Dendritic cell treated with granulocyte-macrophage colony-stimulating factor and Interleukin-4, amounts not matched to agents 40 ng/mL and 50 ng/mL, for 4 days (primary cell): Measurements from ENCODE around the gene CELF2.

ENCODE experiments used
- H3K27ac Mint-ChIP-seq: one replicate; pipeline ENCODE4 v1.8.0; 2022; ENCODE audit warnings: mild to moderate bottlenecking, mixed read lengths
- H3K27me3 Mint-ChIP-seq: one replicate; pipeline ENCODE4 v1.8.0; 2022; ENCODE audit warnings: mild to moderate bottlenecking, mixed read lengths
- H3K36me3 Mint-ChIP-seq: one replicate; pipeline ENCODE4 v1.8.0; 2022; ENCODE audit warnings: low read depth, mixed read lengths
- H3K4me1 Mint-ChIP-seq: one replicate; pipeline ENCODE4 v1.8.0; 2022; ENCODE audit warnings: low read depth, mixed read lengths
- H3K4me3 Mint-ChIP-seq: one replicate; pipeline ENCODE4 v1.8.0; 2022; ENCODE audit warnings: mild to moderate bottlenecking, moderate library complexity, mixed read lengths
- H3K9me3 Mint-ChIP-seq: one replicate; pipeline ENCODE4 v1.8.0; 2022; ENCODE audit warnings: mixed read lengths
- intact Hi-C: fragments of 100-400 bp; cut with micrococcal nuclease; formaldehyde crosslinking; loops from one replicate; pipeline ENCODE4 v1.15.0; 2022

The CELF2 gene

GRCh38 chr10:11227103-11227502, 209.4 kb downstream of the CELF2 start:
- peaks cover 89% of the 10 kb centered on the region for H3K36me3 Mint-ChIP-seq

GRCh38 chr10:11229893-11230292, 212.2 kb downstream of the CELF2 start:
- peaks cover 92% of the 10 kb centered on the region for H3K36me3 Mint-ChIP-seq
- H3K4me3 Mint-ChIP-seq, result no peak overlapping the region
- intact Hi-C loops, result no loop called here
- peaks cover 55% of the 10 kb centered on the region for H3K4me1 Mint-ChIP-seq
- H3K9me3 Mint-ChIP-seq, result no peaks in the 10 kb centered on the region
- H3K27me3 Mint-ChIP-seq, result no peaks in the 10 kb centered on the region
- H3K27ac Mint-ChIP-seq, result no peak overlapping the region

More at GRCh38 chr10:11227103-11227502, 209.4 kb downstream of the CELF2 start:
- H3K27ac Mint-ChIP-seq, result peak overlapping the region; percentile 56
- no peaks in the 10 kb centered on the region for H3K27me3 Mint-ChIP-seq
- intact Hi-C loops, result no loop called here
- H3K4me1 Mint-ChIP-seq, result peaks cover 63% of the 10 kb centered on the region
- H3K9me3 Mint-ChIP-seq, result no peaks in the 10 kb centered on the region
- H3K4me3 Mint-ChIP-seq, result no peak overlapping the region

GRCh38 chr10:11230498-11231167, 213.0 kb downstream of the CELF2 start:
- Mint-ChIP-seq H3K27ac (no peak overlapping the region), H3K9me3 (no peaks in the 10 kb centered on the region), H3K36me3 (peaks cover 92% of the 10 kb centered on the region), H3K4me3 (no peak overlapping the region), H3K4me1 (peaks cover 55% of the 10 kb centered on the region), H3K27me3 (no peaks in the 10 kb centered on the region)
- intact Hi-C loops, result no loop called here

- Mint-ChIP-seq H3K9me3 (no peaks in the 10 kb centered on the region), H3K36me3 (peaks cover 91% of the 10 kb centered on the region), H3K27me3 (no peaks in the 10 kb centered on the region), H3K4me1 (peaks cover 53% of the 10 kb centered on the region), H3K27ac (no peak overlapping the region), H3K4me3 (no peak overlapping the region)
- intact Hi-C loops, result no loop called here
Measured at GRCh38 chr10:11231285-11231684, 213.6 kb downstream of the CELF2 start.

GRCh38 chr10:11232222-11232961, 214.7 kb downstream of the CELF2 start:
- Mint-ChIP-seq H3K27ac (no peak overlapping the region), H3K36me3 (peaks cover 90% of the 10 kb centered on the region), H3K27me3 (no peaks in the 10 kb centered on the region), H3K9me3 (no peaks in the 10 kb centered on the region), H3K4me1 (peaks cover 51% of the 10 kb centered on the region), H3K4me3 (no peak overlapping the region)
- intact Hi-C loops, result no loop called here

- H3K9me3 Mint-ChIP-seq, result no peaks in the 10 kb centered on the region
- peak overlapping the region; percentile 9 for H3K27ac Mint-ChIP-seq
- intact Hi-C loops, result no loop called here
- no peaks in the 10 kb centered on the region for H3K27me3 Mint-ChIP-seq
- H3K4me3 Mint-ChIP-seq, result no peak overlapping the region
- peaks cover 65% of the 10 kb centered on the region for H3K4me1 Mint-ChIP-seq
- peaks cover 78% of the 10 kb centered on the region for H3K36me3 Mint-ChIP-seq
Measured at GRCh38 chr10:11234857-11235531, 217.3 kb downstream of the CELF2 start.

GRCh38 chr10:11235771-11236170, 218.1 kb downstream of the CELF2 start:
- Mint-ChIP-seq H3K4me3 (no peak overlapping the region), H3K9me3 (no peaks in the 10 kb centered on the region), H3K27ac (peak overlapping the region; percentile 9), H3K36me3 (peaks cover 70% of the 10 kb centered on the region), H3K4me1 (peaks cover 65% of the 10 kb centered on the region), H3K27me3 (no peaks in the 10 kb centered on the region)
- intact Hi-C loops, result no loop called here

GRCh38 chr10:11236234-11236633, 218.6 kb downstream of the CELF2 start:
- H3K36me3 Mint-ChIP-seq, result peaks cover 65% of the 10 kb centered on the region
- no peaks in the 10 kb centered on the region for H3K27me3 Mint-ChIP-seq
- H3K9me3 Mint-ChIP-seq, result no peaks in the 10 kb centered on the region
- H3K27ac Mint-ChIP-seq, result peak overlapping the region; percentile 9
- no peak overlapping the region for H3K4me3 Mint-ChIP-seq
- H3K4me1 Mint-ChIP-seq, result peaks cover 62% of the 10 kb centered on the region
- intact Hi-C loops, result no loop called here

- peaks cover 52% of the 10 kb centered on the region for H3K36me3 Mint-ChIP-seq
- H3K27me3 Mint-ChIP-seq, result no peaks in the 10 kb centered on the region
- H3K4me3 Mint-ChIP-seq, result no peak overlapping the region
- no peaks in the 10 kb centered on the region for H3K9me3 Mint-ChIP-seq
- intact Hi-C loops, result no loop called here
- no peak overlapping the region for H3K27ac Mint-ChIP-seq
- H3K4me1 Mint-ChIP-seq, result peaks cover 71% of the 10 kb centered on the region
Measured at GRCh38 chr10:11237571-11237970, 219.9 kb downstream of the CELF2 start.

GRCh38 chr10:11238893-11239292, 221.2 kb downstream of the CELF2 start:
- Mint-ChIP-seq H3K9me3 (no peaks in the 10 kb centered on the region), H3K4me3 (no peak overlapping the region)
- intact Hi-C loops, result no loop called here

GRCh38 chr10:11240641-11241040, 223.0 kb downstream of the CELF2 start:
- Mint-ChIP-seq H3K9me3 (no peaks in the 10 kb centered on the region), H3K4me3 (no peak overlapping the region), H3K27me3 (no peaks in the 10 kb centered on the region), H3K27ac (no peak overlapping the region), H3K36me3 (peaks cover 30% of the 10 kb centered on the region), H3K4me1 (peaks cover 71% of the 10 kb centered on the region)
- intact Hi-C loops, result loop anchor here (10.0 kb wide), 1 partner anchor 66 kb away; no protein-coding TSS in a partner anchor

More at GRCh38 chr10:11238893-11239292, 221.2 kb downstream of the CELF2 start:
- Mint-ChIP-seq H3K27ac (no peak overlapping the region), H3K4me1 (peaks cover 84% of the 10 kb centered on the region), H3K27me3 (no peaks in the 10 kb centered on the region), H3K36me3 (peaks cover 46% of the 10 kb centered on the region)

- H3K36me3 Mint-ChIP-seq, result peaks cover 13% of the 10 kb centered on the region
- peaks cover 57% of the 10 kb centered on the region for H3K4me1 Mint-ChIP-seq
- peak overlapping the region; percentile 40 for H3K4me3 Mint-ChIP-seq
- intact Hi-C loops, result loop anchor here (1.0 to 10.0 kb wide), 2 partner anchors 45 to 68 kb away; no protein-coding TSS in a partner anchor
- no peaks in the 10 kb centered on the region for H3K9me3 Mint-ChIP-seq
- H3K27me3 Mint-ChIP-seq, result no peaks in the 10 kb centered on the region
- no peak overlapping the region for H3K27ac Mint-ChIP-seq
Measured at GRCh38 chr10:11242443-11243387, 225.0 kb downstream of the CELF2 start.
